ENCODE measurements around the gene DSCAML1.

- TF ChIP-seq CTCF (IDR thresholded peaks at IDR 0.05): no peak
- no peak for TF ChIP-seq SMAD3 (CRISPR knock-in tag; IDR thresholded peaks at IDR 0.05; ENCODE audit: borderline replicate concordance)
- TF ChIP-seq SP1 (CRISPR knock-in tag; conservative IDR thresholded peaks at IDR 0.05): no peak
- TF ChIP-seq ESRRA (CRISPR knock-in tag; IDR thresholded peaks at IDR 0.05; ENCODE audit: borderline replicate concordance): no peak
- no peak for TF ChIP-seq ZBTB21 (CRISPR knock-in tag; IDR thresholded peaks at IDR 0.05; ENCODE audit: borderline replicate concordance)
- TF ChIP-seq FOXP1 (CRISPR knock-in tag; IDR thresholded peaks at IDR 0.05; ENCODE audit: borderline replicate concordance): no peak
- no peak for TF ChIP-seq JUN (CRISPR knock-in tag; IDR thresholded peaks at IDR 0.05)
- TF ChIP-seq, protein P1, sequence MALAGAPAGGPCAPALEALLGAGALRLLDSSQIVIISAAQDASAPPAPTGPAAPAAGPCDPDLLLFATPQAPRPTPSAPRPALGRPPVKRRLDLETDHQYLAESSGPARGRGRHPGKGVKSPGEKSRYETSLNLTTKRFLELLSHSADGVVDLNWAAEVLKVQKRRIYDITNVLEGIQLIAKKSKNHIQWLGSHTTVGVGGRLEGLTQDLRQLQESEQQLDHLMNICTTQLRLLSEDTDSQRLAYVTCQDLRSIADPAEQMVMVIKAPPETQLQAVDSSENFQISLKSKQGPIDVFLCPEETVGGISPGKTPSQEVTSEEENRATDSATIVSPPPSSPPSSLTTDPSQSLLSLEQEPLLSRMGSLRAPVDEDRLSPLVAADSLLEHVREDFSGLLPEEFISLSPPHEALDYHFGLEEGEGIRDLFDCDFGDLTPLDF (CRISPR knock-in tag; IDR thresholded peaks at IDR 0.05): no peak
- TF ChIP-seq NR3C1 (CRISPR knock-in tag; conservative IDR thresholded peaks at IDR 0.05; ENCODE audit: low read depth): no peak
- no peak for TF ChIP-seq NFYB (CRISPR knock-in tag; conservative IDR thresholded peaks at IDR 0.05; ENCODE audit: low read depth)
- no peak for TF ChIP-seq ZNF138 (CRISPR knock-in tag; conservative IDR thresholded peaks at IDR 0.05)
- no peak for TF ChIP-seq ATF1 (CRISPR knock-in tag; IDR thresholded peaks at IDR 0.05)
Observed at GRCh38 chr11:117748771-117749540, 48.1 kb downstream of the DSCAML1 start.
